Stimulated activated CD4-positive, alpha-beta T cell treated with anti-CD3 and anti-CD28 coated beads, Interleukin-4, amount 100 ng/mL, for 48 hours (primary cell): ENCODE data around the gene CCR5AS.
"Not testable (repeated sequence)": the region's sequence is repeated elsewhere in the genome, so short reads cannot be mapped to it uniquely, and the experiment has no call there.

ENCODE experiments used
- DNase-seq, 2 donors: peaks; one replicate each; pipeline ENCODE4 v3.0.0-alpha.2; 2020; ENCODE audit warnings: low read depth in 2 of 2

The CCR5AS gene

DNA sequence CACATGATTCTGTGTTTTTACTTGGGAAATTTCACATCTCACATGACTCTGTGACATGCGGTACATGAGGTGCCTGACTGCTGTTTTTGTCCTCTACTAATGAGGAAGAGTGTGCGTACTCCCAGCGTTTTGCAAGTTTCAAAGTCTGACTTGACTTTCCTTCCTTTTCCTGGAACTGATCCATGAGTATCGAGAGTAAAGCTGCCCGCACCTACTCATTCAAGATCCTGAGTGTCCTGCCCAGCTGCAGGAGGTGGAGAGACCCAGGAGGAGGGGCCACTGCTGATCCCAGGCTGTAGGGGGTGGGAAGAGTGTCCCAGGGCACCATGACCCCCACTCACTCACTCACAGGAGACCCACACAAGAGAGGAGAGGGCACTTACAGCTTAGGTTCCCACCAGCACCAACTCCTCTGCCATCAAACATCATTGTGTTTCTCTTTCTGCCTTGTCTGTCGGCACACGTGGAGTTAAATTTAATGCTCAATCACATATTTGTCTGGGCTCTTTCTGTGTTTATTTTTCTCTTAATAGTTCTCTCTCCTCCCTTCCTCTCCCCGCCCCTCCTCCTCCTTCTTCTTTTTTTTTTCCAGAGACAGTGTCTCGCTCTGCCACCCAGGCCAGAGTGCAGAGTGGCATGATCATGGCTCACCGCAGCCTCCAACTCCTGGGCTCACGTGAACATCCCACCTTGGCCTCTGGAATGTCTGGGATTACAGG, 1.4 kb downstream of the CCR5AS start:
- no peak for DNase-seq

DNA sequence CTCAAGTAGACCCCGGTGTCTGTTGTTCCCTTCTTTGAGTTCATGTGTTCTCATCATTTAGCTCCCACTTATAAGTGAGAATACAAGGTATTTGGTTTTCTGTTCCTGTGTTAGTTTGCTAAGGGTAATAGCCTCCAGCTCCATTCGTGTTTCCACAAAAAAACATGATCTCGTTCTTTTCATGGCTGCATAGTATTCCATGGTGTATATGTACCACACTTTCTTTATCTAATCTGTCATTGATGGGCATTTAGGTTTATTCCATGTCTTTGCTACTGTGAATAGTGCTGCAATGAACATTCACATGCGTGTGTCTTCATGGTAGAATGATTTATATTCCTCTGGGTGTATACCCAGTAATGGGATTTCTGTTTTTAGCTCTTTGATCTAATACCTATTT, 4.0 kb downstream of the CCR5AS start:
- DNase-seq: not testable (repeated sequence)

DNA sequence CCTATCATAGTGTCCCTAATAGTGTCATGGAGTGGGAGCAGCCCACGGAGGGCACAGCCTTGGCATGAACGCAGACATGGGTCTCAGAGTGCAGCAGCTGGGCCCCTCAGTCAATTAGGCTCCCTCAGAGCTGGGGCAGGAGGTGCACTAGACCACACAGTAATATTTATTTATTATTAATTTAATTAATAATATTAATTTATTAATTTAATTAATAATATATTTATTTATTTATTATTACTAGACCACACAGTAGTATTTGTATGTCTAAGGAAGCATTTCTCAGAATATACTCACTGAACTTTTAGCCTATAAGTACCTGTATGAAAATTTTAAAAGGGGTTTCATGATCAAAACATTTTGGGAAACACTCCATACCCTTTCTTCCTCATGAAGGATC, 5.3 kb downstream of the CCR5AS start:
- DNase-seq: no peak

DNA sequence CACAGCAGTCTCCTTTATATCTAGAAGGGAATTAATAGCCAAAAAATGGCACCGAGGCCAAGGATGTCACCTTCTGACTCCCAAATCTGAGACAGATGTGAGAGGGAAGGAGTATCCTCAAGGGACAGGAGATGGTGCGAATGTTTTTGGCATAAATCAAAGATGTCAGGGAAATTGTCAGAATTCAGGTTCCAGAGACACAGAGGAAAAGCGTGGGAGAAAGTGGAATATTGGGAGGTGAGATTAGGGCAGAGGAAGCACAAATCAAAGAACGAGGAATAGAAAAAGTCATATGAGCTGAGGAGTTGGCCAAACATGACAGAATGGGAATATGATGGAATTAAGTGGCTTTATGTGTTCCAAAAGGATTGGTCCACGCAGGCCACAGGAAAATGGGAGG, 6.0 kb downstream of the CCR5AS start:
- DNase-seq: no peak

DNA sequence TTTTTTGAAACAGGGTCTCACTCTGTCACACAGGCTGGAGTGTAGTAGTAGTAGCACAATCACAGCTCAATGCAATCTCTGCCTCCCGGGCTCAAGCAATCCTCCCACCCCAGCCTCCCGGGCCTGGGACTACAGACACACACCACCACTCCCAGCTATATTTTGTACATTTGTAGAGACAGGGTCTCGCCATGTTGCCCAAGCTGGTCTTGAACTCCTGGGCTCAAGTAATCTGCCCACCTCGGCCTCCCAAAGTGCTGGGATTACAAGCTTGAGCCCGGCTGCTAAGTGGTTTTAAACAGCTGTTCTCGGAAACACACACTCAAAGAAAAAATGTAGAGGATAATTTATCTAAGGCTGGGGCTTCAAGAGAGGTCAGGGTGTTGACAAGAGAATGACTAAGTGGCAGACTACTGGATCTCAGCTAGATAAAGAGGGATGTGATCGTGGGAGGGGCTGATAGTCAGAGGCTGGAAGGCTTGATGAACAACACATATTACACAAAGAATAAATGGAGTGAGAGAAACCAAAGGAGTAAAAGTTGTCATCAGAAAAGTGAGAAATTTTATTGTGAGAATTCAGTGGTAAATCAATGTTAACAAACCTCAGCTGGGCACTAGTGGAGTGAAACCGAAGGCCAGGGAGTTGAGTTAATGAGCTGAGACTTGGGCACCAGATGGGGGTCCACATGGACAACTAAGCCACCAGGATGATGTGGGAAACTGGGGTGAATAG, 6.7 kb downstream of the CCR5AS start:
- no peak for DNase-seq

DNA sequence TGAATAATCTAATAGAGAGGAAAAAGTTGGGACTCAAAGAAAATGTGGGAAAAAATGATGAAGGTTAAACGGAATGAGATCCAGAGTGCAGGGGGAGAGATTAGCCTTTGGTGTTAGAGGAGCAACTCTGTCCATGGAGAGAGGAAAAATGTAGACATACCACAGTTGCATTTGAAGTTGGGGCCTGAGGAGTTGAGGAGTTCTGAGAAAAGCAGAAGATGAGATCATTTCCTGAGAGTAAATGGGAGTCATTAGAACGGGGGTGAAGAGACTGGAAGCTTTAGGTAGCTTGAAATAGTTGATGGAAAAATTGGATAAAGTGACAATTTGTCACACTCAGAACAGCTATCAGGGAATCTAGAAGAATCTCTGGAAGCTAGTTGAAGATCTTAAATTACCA, 7.3 kb downstream of the CCR5AS start:
- DNase-seq: no peak

DNA sequence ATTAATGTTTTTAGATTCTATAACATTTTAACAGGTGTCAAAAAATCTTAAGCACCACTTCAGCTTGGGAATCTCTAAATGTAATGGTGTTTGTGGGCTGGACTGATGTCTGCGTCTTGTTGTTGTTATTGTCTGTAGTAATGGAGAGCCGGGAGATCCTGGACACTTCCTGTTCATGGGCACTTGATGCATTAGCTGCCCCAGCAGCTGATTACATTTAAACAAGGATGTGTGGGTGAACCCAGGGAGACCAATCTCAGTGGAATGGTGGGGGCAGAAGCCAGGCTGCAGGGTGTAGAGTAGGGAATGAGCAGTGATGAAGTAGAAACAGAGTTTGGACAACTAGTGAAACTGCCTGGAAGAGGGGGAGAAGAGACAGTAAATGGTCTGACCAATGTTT, 7.8 kb downstream of the CCR5AS start:
- no peak for DNase-seq

DNA sequence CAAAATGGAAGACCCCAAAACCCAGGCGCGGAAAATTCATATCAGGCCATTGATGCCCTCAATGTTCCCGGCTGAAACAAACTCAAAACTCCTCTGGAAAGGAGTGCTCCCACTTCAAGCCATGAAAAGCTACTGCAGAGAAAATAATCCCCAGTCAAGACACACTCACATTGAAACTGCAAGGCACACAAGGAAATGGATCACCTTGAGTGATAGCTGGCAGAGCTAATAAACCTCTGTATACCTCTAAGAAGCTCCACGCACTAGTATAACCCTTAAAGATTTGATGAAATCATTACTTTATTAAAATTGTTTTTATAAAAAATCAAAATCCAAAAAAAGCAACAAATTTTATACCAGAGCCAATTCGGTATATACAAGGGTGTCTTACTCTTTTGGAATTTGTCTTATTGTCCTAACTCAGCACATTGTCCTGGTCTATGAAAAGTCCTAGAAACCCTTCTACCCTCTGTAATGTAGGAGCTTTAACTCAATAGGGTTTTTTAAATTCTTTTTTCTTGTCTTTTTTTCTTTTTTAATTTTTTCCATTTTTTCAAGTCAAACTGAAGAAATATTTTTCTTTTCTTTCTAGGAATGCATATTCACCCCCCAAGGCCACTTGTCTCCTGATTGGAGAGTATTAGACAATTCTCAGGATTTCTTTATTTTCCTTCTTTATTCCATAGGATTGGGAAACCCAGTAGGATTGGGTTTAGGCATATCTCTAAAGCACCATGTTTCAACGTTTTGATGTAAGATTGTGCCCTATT, 8.5 kb downstream of the CCR5AS start:
- no peak for DNase-seq

DNA sequence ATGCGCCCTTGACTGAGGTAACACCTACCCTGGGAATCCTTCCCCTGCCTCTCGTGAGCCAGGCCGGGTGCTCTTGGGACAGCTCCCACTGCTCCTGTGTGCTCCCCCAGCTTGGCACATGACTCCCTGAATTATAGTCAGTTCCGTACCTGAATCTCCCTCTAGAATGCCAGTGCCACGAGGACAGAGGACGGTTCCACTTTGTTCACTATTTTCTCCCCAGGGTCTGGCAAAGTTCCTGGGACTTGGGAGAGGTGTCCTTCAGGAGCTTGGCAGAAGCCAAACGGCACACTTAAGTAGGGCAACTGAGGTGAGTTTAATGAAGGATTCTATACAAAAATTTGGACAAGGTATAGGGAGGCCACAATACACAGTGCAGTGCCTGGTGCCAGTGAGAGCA, 9.8 kb downstream of the CCR5AS start:
- no peak for DNase-seq

DNA sequence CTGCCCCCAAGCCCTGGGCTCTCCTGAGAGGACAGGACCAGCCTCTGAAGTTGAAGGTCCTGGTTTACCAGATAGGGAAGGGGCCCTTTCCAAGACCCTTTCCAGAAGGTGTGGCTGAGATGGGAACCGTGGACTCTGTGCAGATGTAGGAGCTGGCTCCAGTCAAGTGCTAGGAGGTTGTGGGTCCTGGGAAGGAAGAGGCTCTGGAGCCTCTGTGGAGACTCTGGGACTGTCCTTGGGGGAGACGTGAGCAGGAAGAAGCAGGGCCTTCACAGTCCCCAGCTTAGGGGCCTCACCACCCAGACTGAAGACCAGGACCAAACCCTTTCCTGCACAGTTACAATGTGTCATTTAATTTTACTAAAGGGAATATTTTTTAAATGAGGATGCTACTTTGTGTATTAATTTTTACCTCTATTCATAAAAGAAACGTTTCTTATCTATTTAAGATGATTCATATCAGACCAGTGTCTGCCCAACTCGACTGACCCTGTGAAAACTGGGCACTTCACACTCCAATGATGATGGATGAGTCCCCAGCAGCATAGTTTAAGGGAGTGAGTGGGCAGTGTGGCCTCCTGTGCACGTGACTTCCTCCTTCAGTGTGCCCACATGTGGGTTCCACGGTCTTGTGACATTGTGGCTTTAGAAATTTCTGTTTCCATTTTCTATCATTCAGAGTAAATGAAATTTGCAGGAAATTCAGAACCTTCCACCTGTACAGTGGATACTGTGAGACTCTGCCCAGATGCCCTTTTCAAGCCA, 10.9 kb downstream of the CCR5AS start:
- no peak for DNase-seq

DNA sequence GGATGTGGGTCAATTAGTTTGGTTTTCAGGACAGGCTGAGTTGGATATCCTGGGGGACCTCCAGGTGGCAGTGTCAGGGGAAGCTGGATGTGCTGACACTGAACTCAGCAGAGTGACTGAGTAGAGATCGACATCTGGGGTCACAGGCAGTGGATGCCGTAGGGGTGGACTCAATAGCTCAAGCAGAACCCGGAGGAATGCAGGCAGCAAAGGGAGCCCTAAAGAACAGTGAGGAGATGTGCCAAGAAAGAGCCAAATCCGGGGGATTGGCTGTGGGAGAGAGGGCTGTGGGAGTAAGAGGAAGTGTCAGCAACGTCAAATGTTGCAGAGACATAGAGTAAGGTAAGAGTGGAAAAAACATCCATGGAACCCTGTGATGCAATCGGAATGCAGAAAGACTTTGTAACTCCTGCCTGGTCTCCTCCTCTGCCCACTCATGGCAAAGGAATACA, 11.6 kb downstream of the CCR5AS start:
- no peak for DNase-seq

DNA sequence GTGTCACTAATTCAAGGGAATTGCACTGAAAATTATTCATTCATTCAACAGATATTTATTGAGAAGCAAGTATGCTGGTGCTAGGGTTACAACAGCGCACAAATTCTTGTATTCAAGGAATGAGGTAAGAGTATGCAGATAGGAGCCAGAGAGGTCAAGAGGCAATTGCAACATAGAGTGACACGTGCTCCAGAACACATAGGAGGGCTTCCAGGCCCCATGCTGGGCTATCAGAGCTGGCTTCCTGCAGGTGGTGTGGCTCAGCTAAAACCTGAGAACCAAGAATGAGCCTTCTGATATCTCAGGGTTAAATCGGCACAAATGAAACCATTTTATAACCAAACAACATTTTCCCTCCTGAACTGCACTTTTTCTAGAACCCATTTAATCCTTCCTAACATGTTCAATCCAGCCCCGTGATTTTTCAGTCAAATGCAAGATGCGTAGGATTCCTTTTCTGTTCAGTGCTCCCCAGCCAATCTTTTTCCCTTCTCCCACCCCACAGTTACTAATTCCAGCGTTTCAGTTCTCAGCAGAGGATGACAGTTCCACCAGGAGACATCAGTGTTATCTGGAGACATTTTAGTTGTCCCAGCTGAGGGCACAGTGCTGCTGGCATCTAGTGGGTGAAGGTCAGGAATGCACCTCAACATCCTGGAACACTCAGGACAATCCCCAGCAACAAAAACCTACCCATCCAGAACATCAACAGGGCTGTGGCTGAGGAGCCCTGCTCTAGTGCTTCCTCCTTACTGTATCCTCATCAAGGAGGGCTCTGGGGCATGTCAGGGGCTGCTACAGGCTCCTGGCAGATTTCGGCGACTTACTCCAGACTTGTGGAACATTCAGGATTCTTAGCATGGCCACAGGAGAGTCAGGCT, 13.1 kb downstream of the CCR5AS start:
- DNase-seq: no peak

DNA sequence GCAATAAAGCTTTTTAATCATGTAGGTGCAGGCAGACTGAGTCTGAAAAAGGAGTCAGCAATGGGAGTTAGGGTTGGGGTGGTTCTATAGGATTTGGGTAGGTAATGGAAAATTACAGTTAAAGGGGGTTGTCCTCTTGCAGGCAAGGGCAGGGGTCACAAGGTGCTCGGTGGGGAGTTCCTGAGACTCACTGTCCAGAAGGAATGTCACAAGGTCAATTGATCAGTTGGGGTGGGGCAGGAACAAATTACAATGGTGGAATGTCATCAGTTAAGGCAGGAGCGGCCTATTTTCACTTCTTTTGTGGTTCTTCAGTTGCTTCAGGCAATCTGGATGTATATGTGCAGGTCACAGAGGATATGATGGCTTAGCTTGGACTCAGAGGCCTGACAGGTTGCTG, 13.9 kb downstream of the CCR5AS start:
- no peak for DNase-seq

DNA sequence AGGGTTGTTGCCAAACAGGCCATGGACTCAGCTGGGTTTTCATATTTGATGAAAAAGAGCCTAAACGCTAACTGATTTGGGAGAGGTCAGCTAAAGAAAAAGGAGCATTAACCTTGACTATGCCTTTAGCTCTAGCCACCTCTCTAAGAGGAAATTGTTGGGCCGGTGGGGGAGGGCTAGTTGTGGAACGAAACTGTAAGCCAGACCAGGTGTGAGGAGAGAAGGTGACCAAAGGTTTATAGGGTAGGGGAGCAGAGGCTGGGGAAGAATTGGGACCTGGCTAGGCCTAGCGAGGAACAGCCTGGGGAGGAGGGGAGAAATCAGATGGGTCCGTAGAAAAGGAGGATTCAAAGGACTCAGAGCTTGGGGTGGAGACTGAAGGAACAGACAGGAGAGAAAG, 15.3 kb downstream of the CCR5AS start:
- not testable (repeated sequence) for DNase-seq

DNA sequence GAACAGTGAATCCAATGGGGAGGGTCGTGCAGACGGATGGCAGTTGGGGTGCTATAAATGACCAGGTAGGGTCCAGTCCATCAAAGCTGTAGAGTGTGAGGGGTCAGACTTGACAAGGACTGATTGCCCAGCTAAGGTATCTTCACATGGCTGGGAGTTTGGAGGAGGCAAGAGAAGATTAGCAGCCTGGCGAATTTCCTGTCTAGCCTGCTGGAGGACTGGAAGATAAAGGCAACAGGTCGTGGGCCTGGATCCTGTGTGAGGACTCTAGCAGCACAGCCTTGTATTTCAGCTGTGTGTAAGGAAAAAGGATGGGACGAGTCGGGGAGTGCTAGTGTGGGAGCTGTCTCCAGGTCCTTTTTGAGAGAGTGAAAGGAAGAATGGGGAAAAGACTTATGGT, 17.6 kb downstream of the CCR5AS start:
- no peak for DNase-seq

DNA sequence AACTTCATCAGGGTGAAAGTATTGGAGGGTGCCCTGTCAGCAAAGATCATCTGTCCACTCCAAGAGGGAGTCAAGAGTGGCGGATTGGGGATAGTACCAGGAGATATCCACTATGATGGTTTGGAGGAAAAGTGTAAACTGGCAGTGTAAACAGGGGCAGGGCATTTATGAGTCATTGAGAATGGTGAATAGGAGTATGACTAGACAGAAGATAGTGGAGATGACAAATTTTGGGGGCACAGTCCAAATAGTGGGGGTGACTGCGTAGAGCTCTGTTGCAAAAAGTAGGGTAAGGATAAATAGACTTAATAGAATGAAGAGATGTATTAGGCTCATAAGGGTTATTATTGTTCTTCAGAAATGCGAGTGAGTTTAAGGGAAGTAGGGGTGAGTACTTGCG, 18.0 kb downstream of the CCR5AS start:
- DNase-seq: not testable (repeated sequence)

DNA sequence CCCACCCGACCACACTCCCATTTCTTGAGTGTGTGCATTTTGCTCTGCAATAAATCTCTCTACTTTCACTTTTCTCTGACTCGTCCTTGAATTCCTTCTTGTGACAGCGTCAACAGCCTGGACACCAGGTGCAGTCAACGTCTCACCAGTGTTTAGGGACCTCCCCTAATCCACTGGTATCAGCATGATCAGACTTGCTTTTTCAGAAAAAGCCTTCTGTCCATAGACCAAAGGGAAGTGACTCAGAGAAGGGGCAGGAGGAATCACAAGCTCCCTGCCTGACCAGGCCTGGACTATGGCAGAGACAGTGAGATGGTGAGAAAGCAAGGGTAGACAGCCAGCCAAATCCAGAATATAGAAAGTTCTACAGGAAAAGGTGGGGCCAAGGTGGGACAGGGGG, 20.7 kb downstream of the CCR5AS start:
- DNase-seq: no peak

DNA sequence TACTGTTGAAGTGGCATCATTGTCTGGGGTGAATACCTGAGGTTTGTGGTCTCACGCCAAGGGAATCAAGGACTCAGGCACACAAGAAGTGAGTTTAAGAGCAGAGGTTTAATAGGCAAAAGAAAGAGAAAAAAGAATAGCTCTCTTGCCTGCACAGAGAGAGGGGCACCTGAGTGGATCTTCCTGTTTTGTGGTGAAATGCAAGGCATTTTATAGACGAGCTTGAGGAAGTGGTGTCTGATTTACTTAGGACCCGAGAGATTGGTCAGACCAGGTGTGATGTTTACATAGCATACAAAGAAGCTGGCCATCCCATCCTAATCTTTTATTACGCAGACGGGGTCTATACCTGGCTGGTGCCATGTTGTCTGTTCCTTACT, 22.9 kb downstream of the CCR5AS start:
- no peak for DNase-seq

DNA sequence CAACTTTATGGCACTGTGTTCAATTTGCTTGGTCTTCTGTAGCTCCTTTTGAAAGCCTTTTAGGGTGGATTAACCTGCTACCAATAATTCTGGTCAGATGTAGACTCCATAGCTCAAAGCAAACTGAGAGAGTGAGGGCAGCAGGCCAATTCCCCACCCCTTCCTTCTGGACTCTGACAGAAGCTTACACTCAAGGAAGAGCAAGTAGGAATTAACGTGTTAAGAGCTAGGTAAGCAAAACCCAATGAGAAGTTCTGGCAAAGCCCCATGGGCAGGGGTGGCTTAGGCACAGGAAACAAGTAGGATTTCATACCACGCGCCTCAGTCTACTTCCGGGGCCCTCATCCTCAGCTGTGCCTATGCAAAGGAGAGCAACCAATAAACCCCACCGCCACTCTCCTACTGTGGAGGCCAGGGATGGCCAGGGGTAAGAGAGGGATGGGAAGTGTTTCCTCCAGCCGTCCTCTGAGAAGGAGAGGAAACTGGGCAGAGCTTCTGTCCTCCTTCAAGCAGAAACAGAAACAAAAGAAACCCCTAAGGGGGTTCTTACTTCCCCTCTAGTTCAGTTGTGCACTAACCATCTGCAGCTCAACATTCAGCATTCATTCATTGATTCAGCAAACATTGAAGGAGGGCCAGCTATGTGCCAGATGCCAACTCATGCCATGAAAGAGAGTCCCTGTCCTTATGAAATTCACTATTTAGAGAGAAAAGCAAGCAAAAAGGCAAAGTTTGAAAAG, 23.5 kb downstream of the CCR5AS start:
- no peak for DNase-seq

DNA sequence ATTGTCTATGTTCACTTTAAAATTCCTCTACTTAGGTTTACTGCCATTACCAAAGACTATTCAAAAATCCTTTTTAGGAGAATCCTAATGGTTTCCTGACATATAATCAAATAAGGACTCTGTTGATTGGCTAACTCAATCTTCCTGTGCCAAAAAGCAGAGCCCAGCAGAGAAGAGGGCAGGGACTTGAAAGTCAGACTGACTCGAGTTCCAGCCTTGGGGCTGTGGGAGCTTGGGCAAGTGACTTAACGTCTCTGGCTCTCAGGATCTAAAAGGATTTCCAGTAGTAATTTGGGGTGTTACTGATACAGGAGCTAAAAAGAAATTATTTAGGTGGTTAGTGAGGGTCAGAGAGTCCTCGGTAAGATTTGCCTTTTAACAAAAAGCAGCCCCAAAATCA, 25.2 kb downstream of the CCR5AS start:
- DNase-seq: no peak
